Head of caudate nucleus (tissue), 42 donors: ENCODE measurements around the gene DMBX1.

Experiments used
- DNase-seq, 42 donors: peaks; one replicate each; pipeline versions ENCODE4 v3.0.0 to v3.0.0-alpha.2; 2020 to 2021; ENCODE audit warnings: mixed read lengths in 7 of 42
- intact Hi-C: fragments of 100-400 bp; cut with DNase I; formaldehyde crosslinking; loops from one replicate; pipeline ENCODE4 v1.15.0; 2022

Gene DMBX1

GRCh38 chr1:46493316-46494032 lies 3.8 kb downstream of the DMBX1 start:
- DNase-seq: no peak
- intact Hi-C loops: no loop called here

GRCh38 chr1:46494910-46495309 lies 5.3 kb downstream of the DMBX1 start:
- no peak for DNase-seq
- intact Hi-C loops: no loop called here

- DNase-seq: no peak
- intact Hi-C loops: no loop called here
Measured at GRCh38 chr1:46495778-46496177, 6.1 kb downstream of the DMBX1 start.

GRCh38 chr1:46496505-46496904 lies 6.9 kb downstream of the DMBX1 start:
- intact Hi-C loops: no loop called here
- DNase-seq: no peak

- intact Hi-C loops: no loop called here
- DNase-seq: no peak
Measured at GRCh38 chr1:46497020-46497419, 7.4 kb downstream of the DMBX1 start.

- DNase-seq: no peak
- intact Hi-C loops: no loop called here
Measured at GRCh38 chr1:46497665-46498064, 8.0 kb downstream of the DMBX1 start.

GRCh38 chr1:46501528-46501927 lies 11.9 kb downstream of the DMBX1 start:
- intact Hi-C loops: no loop called here
- no peak for DNase-seq

- intact Hi-C loops: no loop called here
- DNase-seq: no peak
Measured at GRCh38 chr1:46503421-46503820, 13.8 kb downstream of the DMBX1 start.

GRCh38 chr1:46506470-46507219 lies 17.0 kb downstream of the DMBX1 start:
- DNase-seq: no peak
- intact Hi-C loops: no loop called here

GRCh38 chr1:46508757-46509156 lies 19.1 kb downstream of the DMBX1 start:
- intact Hi-C loops: no loop called here

GRCh38 chr1:46510341-46510997 lies 20.8 kb downstream of the DMBX1 start:
- DNase-seq: no peak

More at GRCh38 chr1:46508757-46509156, 19.1 kb downstream of the DMBX1 start:
- no peak for DNase-seq

GRCh38 chr1:46510998-46511365 lies 21.3 kb downstream of the DMBX1 start:
- DNase-seq: no peak
- intact Hi-C loops: no loop called here

More at GRCh38 chr1:46510341-46510997, 20.8 kb downstream of the DMBX1 start:
- intact Hi-C loops: no loop called here

- intact Hi-C loops: no loop called here
- DNase-seq: no peak
Measured at GRCh38 chr1:46512135-46512791, 22.6 kb downstream of the DMBX1 start.

- no peak for DNase-seq
- intact Hi-C loops: no loop called here
Measured at GRCh38 chr1:46512792-46513190, 23.2 kb downstream of the DMBX1 start.

- intact Hi-C loops: no loop called here
Measured at GRCh38 chr1:46513536-46513935, 23.9 kb downstream of the DMBX1 start.

GRCh38 chr1:46515576-46515975 lies 25.9 kb downstream of the DMBX1 start:
- DNase-seq: no peak

More at GRCh38 chr1:46513536-46513935, 23.9 kb downstream of the DMBX1 start:
- DNase-seq: no peak

GRCh38 chr1:46516200-46516950 lies 26.7 kb downstream of the DMBX1 start:
- intact Hi-C loops: no loop called here
- no peak for DNase-seq

More at GRCh38 chr1:46515576-46515975, 25.9 kb downstream of the DMBX1 start:
- intact Hi-C loops: no loop called here

- DNase-seq: no peak
- intact Hi-C loops: no loop called here
Measured at GRCh38 chr1:46517010-46517600, 27.5 kb downstream of the DMBX1 start.
